Measurements from ENCODE around the gene ABTB1. TPM values are rescaled to one million over a fixed set of nuclear protein-coding genes. Genes with fewer than 3 reads are reported as not detected.
A peak's percentile ranks its signal among the peaks of the same experiment; 100 is the strongest.

The ABTB1 gene
- total RNA-seq, 1 donor from 2014 or later = 11.8 TPM

DNA sequence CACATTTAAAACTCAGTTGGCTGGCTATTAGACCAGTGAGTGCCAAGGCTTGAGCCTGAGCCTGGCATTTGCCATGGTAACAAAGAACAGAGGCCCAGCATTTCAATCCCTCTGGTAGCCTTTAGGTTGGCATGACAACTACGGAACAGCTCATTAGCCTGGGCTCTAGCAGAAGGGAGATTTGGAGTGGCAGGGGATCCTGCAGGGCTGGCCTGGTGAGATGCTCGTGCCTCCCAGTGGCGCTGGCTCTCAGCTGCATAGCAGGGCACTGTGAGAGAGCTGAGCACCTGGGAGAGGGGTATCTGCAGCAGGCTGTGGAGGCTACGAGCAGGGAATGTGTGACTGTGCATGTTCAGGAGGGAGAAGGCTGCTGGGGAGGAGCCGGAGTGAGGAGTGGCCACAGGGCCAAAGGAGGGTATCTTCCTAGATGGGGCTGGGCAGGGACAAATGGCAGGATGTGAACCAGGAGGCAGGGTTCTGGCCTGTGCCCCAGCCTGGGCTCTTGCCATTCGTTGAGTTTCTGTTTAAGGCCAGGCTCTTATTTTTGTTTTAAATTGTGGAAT is 5.6 kb upstream of the ABTB1 start:
- no peaks in the 10 kb centered on the region for H3K36me3 ChIP-seq (ENCODE audit: insufficient read depth, low read length)
- Mint-ChIP-seq H3K27me3 (ENCODE audit: low read depth, unreplicated experiment) (peaks cover 16% of the 10 kb centered on the region), H3K4me3 (ENCODE audit: unreplicated experiment) (no peak overlapping the region), H3K27ac (ENCODE audit: unreplicated experiment) (no peak overlapping the region), H3K9me3 (ENCODE audit: unreplicated experiment) (no peaks in the 10 kb centered on the region), H3K4me1 (ENCODE audit: low read depth, unreplicated experiment) (peaks cover 2% of the 10 kb centered on the region), H3K36me3 (ENCODE audit: low read depth, unreplicated experiment) (peaks cover 10% of the 10 kb centered on the region)
- no peaks in the 10 kb centered on the region for H3K27me3 ChIP-seq (ENCODE audit: insufficient read depth, low read length)
- H3K4me2 ChIP-seq (ENCODE audit: low read length) = no peak overlapping the region
- H3K4me1 ChIP-seq (ENCODE audit: insufficient read depth, low read length) = peaks cover 3% of the 10 kb centered on the region
- H3K9ac ChIP-seq (ENCODE audit: low read length) = no peak overlapping the region
- no peaks in the 10 kb centered on the region for H4K20me1 ChIP-seq (ENCODE audit: insufficient read depth, low read length)
- H3K79me2 ChIP-seq (ENCODE audit: insufficient read depth, low read length) = no peaks in the 10 kb centered on the region
- FAIRE-seq = no peak
- no peak overlapping the region for H3K27ac ChIP-seq (ENCODE audit: low read depth, low read length)
- no peak overlapping the region for H2AFZ ChIP-seq (ENCODE audit: low read depth, low read length)
- TF ChIP-seq, protein P1, sequence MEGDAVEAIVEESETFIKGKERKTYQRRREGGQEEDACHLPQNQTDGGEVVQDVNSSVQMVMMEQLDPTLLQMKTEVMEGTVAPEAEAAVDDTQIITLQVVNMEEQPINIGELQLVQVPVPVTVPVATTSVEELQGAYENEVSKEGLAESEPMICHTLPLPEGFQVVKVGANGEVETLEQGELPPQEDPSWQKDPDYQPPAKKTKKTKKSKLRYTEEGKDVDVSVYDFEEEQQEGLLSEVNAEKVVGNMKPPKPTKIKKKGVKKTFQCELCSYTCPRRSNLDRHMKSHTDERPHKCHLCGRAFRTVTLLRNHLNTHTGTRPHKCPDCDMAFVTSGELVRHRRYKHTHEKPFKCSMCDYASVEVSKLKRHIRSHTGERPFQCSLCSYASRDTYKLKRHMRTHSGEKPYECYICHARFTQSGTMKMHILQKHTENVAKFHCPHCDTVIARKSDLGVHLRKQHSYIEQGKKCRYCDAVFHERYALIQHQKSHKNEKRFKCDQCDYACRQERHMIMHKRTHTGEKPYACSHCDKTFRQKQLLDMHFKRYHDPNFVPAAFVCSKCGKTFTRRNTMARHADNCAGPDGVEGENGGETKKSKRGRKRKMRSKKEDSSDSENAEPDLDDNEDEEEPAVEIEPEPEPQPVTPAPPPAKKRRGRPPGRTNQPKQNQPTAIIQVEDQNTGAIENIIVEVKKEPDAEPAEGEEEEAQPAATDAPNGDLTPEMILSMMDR (IDR thresholded peaks at IDR 0.05; ENCODE audit: insufficient read depth, low read depth, low read length) = no peak
- TF ChIP-seq EZH2 (IDR thresholded peaks at IDR 0.05; ENCODE audit: insufficient read depth, low read length) = no peak
- no peaks in the 10 kb centered on the region for H3K9me3 ChIP-seq (ENCODE audit: insufficient read depth, low read depth, low read length)
- no peak for DNase-seq (ENCODE audit: low read depth)
- no peak overlapping the region for H3K4me3 ChIP-seq (ENCODE audit: insufficient read depth, low read depth, low read length)

DNA sequence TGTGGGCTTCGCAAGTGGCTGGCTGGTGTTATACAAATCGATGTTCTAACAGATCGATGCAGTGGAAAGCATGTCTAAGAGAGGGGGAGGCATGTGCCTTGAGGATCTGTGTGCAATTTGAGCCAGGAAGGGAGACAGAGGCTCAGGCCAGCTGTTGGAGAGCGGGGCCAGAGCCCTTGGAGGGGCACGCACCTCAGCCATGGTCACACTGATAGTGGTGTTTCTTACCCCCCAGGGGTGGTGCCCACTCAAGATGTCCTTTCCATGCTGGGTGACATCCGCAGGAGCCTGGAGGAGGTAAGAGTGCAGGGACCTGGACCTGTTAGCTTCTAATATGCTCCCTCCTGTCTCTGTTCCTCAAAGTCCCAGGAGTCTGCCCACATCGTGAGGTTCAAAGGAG is 3.8 kb upstream of the ABTB1 start:
- Histone ChIP-seq H3K9me3 (ENCODE audit: insufficient read depth, low read depth, low read length) (no peaks in the 10 kb centered on the region), H3K9ac (ENCODE audit: low read length) (no peak overlapping the region), H3K4me1 (ENCODE audit: insufficient read depth, low read length) (peaks cover 11% of the 10 kb centered on the region), H2AFZ (ENCODE audit: low read depth, low read length) (no peak overlapping the region), H3K4me3 (ENCODE audit: insufficient read depth, low read depth, low read length) (no peak overlapping the region), H3K27ac (ENCODE audit: low read depth, low read length) (no peak overlapping the region), H3K79me2 (ENCODE audit: insufficient read depth, low read length) (no peaks in the 10 kb centered on the region), H3K4me2 (ENCODE audit: low read length) (no peak overlapping the region), H3K36me3 (ENCODE audit: insufficient read depth, low read length) (no peaks in the 10 kb centered on the region), H4K20me1 (ENCODE audit: insufficient read depth, low read length) (no peaks in the 10 kb centered on the region), H3K27me3 (ENCODE audit: insufficient read depth, low read length) (no peaks in the 10 kb centered on the region)
- Mint-ChIP-seq H3K27me3 (ENCODE audit: low read depth, unreplicated experiment) (peaks cover 16% of the 10 kb centered on the region), H3K4me3 (ENCODE audit: unreplicated experiment) (no peak overlapping the region), H3K36me3 (ENCODE audit: low read depth, unreplicated experiment) (peaks cover 10% of the 10 kb centered on the region), H3K27ac (ENCODE audit: unreplicated experiment) (peak overlapping the region; percentile 0), H3K9me3 (ENCODE audit: unreplicated experiment) (no peaks in the 10 kb centered on the region), H3K4me1 (ENCODE audit: low read depth, unreplicated experiment) (peaks cover 2% of the 10 kb centered on the region)
- FAIRE-seq = no peak
- DNase-seq (ENCODE audit: low read depth) = no peak
- TF ChIP-seq, protein P1 (IDR thresholded peaks at IDR 0.05; ENCODE audit: insufficient read depth, low read depth, low read length) = no peak
- no peak for TF ChIP-seq EZH2 (IDR thresholded peaks at IDR 0.05; ENCODE audit: insufficient read depth, low read length)

DNA sequence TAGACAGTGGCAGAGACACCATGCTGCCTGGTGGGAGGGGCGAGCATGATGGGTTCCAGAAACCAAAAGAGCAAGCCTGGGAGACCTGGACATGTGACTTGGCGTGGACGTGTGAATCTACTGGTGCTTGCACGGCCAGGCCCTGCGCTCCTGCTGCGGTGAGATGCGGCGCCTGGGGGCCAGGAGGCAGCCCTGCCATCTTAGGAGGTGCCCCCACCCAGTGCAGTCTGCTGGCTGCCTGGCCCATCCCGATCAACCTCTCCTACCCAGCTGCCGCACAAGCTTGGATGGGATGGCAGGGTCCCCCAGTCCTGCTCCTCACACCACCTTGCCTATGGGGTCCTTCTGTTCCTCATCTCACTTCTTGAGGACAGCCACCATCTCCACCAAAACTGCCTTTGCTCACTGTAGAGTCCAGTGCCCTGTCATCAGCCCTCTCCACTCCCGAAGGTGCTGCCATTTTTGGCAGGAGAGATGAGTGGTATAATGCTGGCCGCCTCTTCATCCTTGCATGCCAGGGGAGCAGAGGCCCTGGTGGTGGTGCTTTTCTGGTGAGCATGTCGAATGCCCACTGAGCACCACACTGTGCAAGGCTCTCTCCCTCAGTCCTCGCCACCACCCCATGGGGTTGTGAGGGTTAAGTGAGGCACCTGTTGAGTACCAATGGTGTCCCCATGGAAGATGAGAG is 3.1 kb upstream of the ABTB1 start:
- no peaks in the 10 kb centered on the region for H3K9me3 Mint-ChIP-seq (ENCODE audit: unreplicated experiment)
- H3K4me2 ChIP-seq (ENCODE audit: low read length) = no peak overlapping the region
- H3K4me3 Mint-ChIP-seq (ENCODE audit: unreplicated experiment) = peak overlapping the region; percentile 45
- H3K4me1 ChIP-seq (ENCODE audit: insufficient read depth, low read length) = peaks cover 11% of the 10 kb centered on the region
- no peak overlapping the region for H3K9ac ChIP-seq (ENCODE audit: low read length)
- peaks cover 16% of the 10 kb centered on the region for H3K27me3 Mint-ChIP-seq (ENCODE audit: low read depth, unreplicated experiment)
- TF ChIP-seq, protein P1 (IDR thresholded peaks at IDR 0.05; ENCODE audit: insufficient read depth, low read depth, low read length) = no peak
- H3K36me3 Mint-ChIP-seq (ENCODE audit: low read depth, unreplicated experiment) = peaks cover 10% of the 10 kb centered on the region
- H3K4me1 Mint-ChIP-seq (ENCODE audit: low read depth, unreplicated experiment) = peaks cover 2% of the 10 kb centered on the region
- no peaks in the 10 kb centered on the region for H3K79me2 ChIP-seq (ENCODE audit: insufficient read depth, low read length)
- H3K27me3 ChIP-seq (ENCODE audit: insufficient read depth, low read length) = no peaks in the 10 kb centered on the region
- H3K27ac Mint-ChIP-seq (ENCODE audit: unreplicated experiment) = no peak overlapping the region
- DNase-seq (ENCODE audit: low read depth) = no peak
- no peaks in the 10 kb centered on the region for H4K20me1 ChIP-seq (ENCODE audit: insufficient read depth, low read length)
- no peak overlapping the region for H3K27ac ChIP-seq (ENCODE audit: low read depth, low read length)
- no peak for FAIRE-seq
- no peaks in the 10 kb centered on the region for H3K36me3 ChIP-seq (ENCODE audit: insufficient read depth, low read length)
- H3K9me3 ChIP-seq (ENCODE audit: insufficient read depth, low read depth, low read length) = no peaks in the 10 kb centered on the region
- H2AFZ ChIP-seq (ENCODE audit: low read depth, low read length) = no peak overlapping the region
- no peak overlapping the region for H3K4me3 ChIP-seq (ENCODE audit: insufficient read depth, low read depth, low read length)
